GM13976 (cell line): ENCODE measurements around the gene CS.
"Not testable (repeated sequence)": the region's sequence is repeated elsewhere in the genome, so short reads cannot be mapped to it uniquely, and the experiment has no call there.

Source experiments
- DNase-seq: peaks from one replicate; pipeline ENCODE4 v3.0.0; 2012; ENCODE audit warnings: low spot score
- in situ Hi-C: fragments of 300-500 bp; cut with MboI; formaldehyde crosslinking; loops from one replicate; pipeline ENCODE4 v1.12.0; 2022; ENCODE audit warnings: low sequenced_read_pairs, mixed read lengths, inconsistent platforms; ENCODE audit not compliant: unreplicated experiment
- TF ChIP-seq, protein P1 (sequence below): IDR thresholded peaks from 2 replicates; pipeline ENCODE4 v1.5.1; 2012; ENCODE audit warnings: borderline replicate concordance, mild to moderate bottlenecking; ENCODE audit not compliant: insufficient read depth; ENCODE audit errors: extremely low read depth, missing control alignments, control extremely low read depth

CS gene

DNA sequence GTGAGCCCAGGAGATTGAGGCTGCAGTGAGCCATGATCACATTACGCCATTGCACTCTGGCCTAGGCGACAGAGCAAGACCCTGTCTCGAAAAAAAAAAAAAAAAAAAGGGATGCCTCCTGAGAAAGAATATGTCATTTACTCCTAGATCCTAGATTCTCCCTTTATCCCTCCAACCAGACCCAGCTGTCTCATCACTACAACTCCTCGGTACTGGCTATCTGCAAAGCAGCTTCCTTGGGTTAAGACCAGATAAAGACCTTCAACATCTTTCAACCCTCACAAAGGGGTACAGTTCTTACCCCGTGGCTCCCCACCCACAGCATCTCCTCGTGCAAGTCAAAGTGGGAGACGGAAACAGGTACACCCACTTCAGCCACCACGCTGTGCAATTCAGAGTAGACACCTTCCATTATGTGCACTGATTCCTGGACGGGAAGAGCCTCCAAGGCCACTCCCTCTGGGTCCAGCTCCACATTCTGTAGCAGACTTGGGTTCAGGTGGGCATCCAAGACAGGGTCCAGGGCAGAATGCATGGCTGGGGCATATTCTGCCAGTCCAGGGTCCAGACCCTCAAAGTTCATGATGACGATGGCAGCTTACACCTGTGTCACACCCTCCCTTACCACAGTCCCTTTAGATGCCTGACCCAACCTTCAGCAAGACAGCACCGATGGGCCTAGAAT is 32.5 kb upstream of the CS start:
- DNase-seq, result no peak
- in situ Hi-C loops, result no loop called here

DNA sequence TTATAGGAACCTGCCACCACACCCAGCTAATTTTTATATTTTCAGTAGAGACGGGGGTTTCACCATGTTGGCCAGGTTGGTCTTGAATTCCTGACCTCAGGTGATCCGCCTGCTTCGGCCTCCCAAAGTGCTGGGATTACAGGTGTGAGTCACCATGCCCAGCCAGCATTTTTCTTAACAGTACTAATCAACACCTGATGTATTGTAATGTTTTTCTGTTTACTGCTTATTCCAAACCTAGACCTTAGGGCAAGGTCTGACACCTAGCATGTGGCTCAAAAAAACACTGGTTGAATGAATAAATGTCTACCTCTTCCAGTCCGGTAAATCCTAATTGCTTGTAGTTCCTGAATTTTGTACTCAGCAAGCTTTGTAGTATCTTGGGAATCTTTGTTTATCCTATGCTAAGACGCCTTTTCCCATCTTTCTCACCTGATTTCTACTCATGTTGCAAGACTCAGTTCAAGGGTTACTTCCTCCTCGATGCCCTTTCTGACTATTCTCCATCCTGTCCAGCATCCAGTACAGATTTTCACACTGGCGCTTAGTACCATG is 30.9 kb upstream of the CS start:
- TF ChIP-seq, protein P1, sequence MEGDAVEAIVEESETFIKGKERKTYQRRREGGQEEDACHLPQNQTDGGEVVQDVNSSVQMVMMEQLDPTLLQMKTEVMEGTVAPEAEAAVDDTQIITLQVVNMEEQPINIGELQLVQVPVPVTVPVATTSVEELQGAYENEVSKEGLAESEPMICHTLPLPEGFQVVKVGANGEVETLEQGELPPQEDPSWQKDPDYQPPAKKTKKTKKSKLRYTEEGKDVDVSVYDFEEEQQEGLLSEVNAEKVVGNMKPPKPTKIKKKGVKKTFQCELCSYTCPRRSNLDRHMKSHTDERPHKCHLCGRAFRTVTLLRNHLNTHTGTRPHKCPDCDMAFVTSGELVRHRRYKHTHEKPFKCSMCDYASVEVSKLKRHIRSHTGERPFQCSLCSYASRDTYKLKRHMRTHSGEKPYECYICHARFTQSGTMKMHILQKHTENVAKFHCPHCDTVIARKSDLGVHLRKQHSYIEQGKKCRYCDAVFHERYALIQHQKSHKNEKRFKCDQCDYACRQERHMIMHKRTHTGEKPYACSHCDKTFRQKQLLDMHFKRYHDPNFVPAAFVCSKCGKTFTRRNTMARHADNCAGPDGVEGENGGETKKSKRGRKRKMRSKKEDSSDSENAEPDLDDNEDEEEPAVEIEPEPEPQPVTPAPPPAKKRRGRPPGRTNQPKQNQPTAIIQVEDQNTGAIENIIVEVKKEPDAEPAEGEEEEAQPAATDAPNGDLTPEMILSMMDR, result no peak
- in situ Hi-C loops, result no loop called here

More for the DNA sequence above, 32.5 kb upstream of the CS start:
- TF ChIP-seq, protein P1, result no peak

DNA sequence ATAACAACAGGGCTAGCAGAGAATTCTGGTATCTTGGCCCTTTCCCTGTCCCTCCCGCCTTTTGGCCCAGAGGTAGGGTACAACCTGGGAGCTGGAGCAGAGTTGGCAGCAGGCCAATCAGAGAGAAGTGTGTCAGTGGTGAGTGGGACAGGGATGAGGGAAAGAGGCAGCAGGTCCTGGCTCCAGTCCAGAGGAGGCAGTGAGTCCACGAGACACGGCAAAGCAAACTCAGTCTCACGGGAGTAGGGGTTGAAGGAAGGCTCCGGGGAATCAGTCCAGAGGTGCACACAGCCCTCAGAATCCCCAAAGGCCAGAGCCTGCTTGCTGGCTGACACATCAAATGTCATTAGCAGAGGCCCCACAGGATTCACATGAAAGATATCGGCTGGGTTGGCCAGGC is 26.4 kb upstream of the CS start:
- TF ChIP-seq, protein P1, result no peak
- DNase-seq, result no peak
- in situ Hi-C loops, result no loop called here

More for the DNA sequence above, 30.9 kb upstream of the CS start:
- no peak for DNase-seq

DNA sequence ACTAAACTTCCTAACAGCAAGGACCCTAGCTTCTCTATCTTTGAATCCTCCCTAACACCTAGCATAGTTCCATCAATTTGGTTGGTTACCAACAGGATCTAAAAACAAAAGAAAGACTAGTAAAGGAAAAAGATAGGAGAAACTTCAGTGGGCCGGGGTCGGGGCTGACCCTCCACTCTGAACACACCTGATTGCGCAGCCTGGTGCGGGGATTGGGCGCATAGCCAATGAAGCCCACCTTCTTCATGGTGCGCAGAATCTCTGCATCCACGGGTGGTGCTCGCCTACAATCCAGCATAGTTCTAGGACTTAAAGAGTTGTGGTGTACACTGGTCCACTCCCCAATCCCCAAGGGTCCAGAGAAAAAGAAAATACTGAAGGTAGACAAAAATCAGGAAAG is 26.0 kb upstream of the CS start:
- TF ChIP-seq, protein P1, result no peak
- in situ Hi-C loops, result no loop called here

DNA sequence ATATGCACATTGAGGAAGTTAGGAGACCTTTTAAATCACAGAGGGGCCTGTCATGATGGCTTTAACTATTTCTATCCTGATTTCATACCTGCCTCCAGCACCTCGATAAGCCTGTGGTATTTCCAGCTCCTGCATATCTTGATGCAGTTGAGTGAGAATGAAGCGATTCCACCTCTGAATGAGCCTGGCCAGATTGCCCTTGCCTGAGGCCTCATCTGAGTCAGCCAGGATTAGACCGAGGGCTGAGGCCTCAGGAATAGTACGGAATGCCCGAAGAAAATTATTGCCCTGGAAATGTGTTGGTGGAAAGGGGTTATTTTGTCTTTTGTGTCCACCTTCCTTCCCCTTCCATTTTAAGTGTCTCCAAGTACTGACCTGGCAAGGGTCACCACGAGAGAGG is 24.1 kb upstream of the CS start:
- in situ Hi-C loops, result no loop called here
- TF ChIP-seq, protein P1, result no peak
- DNase-seq, result no peak

More for the DNA sequence above, 26.0 kb upstream of the CS start:
- no peak for DNase-seq

DNA sequence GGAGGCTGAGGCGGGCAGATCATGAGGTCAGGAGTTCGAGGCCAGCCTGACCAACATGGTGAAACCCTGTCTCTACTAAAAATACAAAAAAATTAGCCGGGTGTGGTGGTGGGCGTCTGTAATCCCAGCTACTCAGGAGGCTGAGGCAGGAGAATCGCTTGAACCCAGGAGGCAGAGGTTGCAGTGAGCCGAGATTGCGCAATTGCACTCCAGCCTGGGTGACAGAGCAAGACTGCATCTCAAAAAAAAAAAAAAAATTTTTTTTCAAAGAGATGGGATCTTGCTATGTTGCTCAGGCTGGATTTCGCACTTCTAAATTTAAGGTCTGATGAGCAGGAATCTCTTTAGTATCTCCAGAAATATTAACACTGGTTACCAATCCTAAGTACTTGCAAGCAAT is 21.5 kb upstream of the CS start:
- DNase-seq, result not testable (repeated sequence)

DNA sequence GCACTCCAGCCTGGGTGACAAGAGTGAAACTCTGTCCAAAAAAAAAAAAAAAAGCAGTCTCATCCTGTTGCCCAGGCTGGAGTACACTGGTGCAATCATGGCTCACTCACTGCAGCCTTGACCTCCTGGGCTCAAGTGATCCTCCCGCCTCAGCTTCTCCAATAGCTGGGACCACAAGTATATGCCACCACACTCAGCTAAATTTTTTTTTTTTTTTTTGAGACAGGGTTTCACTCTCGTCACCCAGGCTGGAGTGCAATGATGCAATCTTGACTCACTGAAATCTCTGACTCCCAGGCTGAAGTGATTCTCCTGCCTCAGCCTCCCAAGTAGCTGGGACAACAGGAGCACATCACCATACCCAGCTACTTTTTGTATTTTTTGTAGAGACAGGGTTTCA is 20.9 kb upstream of the CS start:
- in situ Hi-C loops, result no loop called here
- DNase-seq, result no peak
- TF ChIP-seq, protein P1, result no peak

More for the DNA sequence above, 21.5 kb upstream of the CS start:
- in situ Hi-C loops, result not testable (repeated sequence)
